Measurements from ENCODE around the gene COL4A2.
"Not testable (repeated sequence)": the region's sequence is repeated elsewhere in the genome, so short reads cannot be mapped to it uniquely, and the experiment has no call there.

The COL4A2 gene

GRCh38 chr13:110312339-110313031 is 5.4 kb downstream of the COL4A2 start:
- H3K9me3 ChIP-seq (ENCODE audit: control insufficient read depth, insufficient read depth, low read length) = no peaks in the 10 kb centered on the region
- no peak overlapping the region for H3K9ac ChIP-seq (ENCODE audit: low read depth, low read length)
- peaks cover 8% of the 10 kb centered on the region; the same call in 1 of the 2 replicates for H3K4me1 ChIP-seq (ENCODE audit: insufficient read depth, low read length)
- no peaks in the 10 kb centered on the region; the same call in none of the 2 replicates for H3K36me3 ChIP-seq (ENCODE audit: insufficient read depth, low read length)

GRCh38 chr13:110313261-110313660 is 6.2 kb downstream of the COL4A2 start:
- not testable (repeated sequence) for H3K36me3 ChIP-seq (ENCODE audit: insufficient read depth, low read length); H3K4me1 ChIP-seq (ENCODE audit: insufficient read depth, low read length); H3K9ac ChIP-seq (ENCODE audit: low read depth, low read length); H3K9me3 ChIP-seq (ENCODE audit: control insufficient read depth, insufficient read depth, low read length)

- not testable (repeated sequence) for H3K9ac ChIP-seq (ENCODE audit: low read depth, low read length); H3K36me3 ChIP-seq (ENCODE audit: insufficient read depth, low read length); H3K9me3 ChIP-seq (ENCODE audit: control insufficient read depth, insufficient read depth, low read length)
- H3K4me1 ChIP-seq (ENCODE audit: insufficient read depth, low read length) = peaks cover 10% of the 10 kb centered on the region; the same call in 1 of the 2 replicates
Observed at GRCh38 chr13:110313733-110314132, 6.6 kb downstream of the COL4A2 start.

- H3K9me3 ChIP-seq (ENCODE audit: control insufficient read depth, insufficient read depth, low read length) = no peaks in the 10 kb centered on the region
- H3K4me1 ChIP-seq (ENCODE audit: insufficient read depth, low read length) = peaks cover 15% of the 10 kb centered on the region
- H3K36me3 ChIP-seq (ENCODE audit: insufficient read depth, low read length) = no peaks in the 10 kb centered on the region; the same call in none of the 2 replicates
- no peak overlapping the region for H3K9ac ChIP-seq (ENCODE audit: low read depth, low read length)
Observed at GRCh38 chr13:110314516-110315245, 7.6 kb downstream of the COL4A2 start.

- Histone ChIP-seq H3K9me3 (ENCODE audit: control insufficient read depth, insufficient read depth, low read length) (no peaks in the 10 kb centered on the region), H3K36me3 (ENCODE audit: insufficient read depth, low read length) (no peaks in the 10 kb centered on the region; the same call in 1 of the 2 replicates), H3K4me1 (ENCODE audit: insufficient read depth, low read length) (peaks cover 23% of the 10 kb centered on the region), H3K9ac (ENCODE audit: low read depth, low read length) (no peak overlapping the region)
Observed at GRCh38 chr13:110316196-110316595, 9.1 kb downstream of the COL4A2 start.

- H3K9ac ChIP-seq (ENCODE audit: low read depth, low read length) = no peak overlapping the region
- peaks cover 20% of the 10 kb centered on the region for H3K4me1 ChIP-seq (ENCODE audit: insufficient read depth, low read length)
- no peaks in the 10 kb centered on the region; the same call in 1 of the 2 replicates for H3K36me3 ChIP-seq (ENCODE audit: insufficient read depth, low read length)
- H3K9me3 ChIP-seq (ENCODE audit: control insufficient read depth, insufficient read depth, low read length) = no peaks in the 10 kb centered on the region
Observed at GRCh38 chr13:110317093-110317492, 10.0 kb downstream of the COL4A2 start.

- Histone ChIP-seq H3K9me3 (ENCODE audit: control insufficient read depth, insufficient read depth, low read length) (no peaks in the 10 kb centered on the region), H3K36me3 (ENCODE audit: insufficient read depth, low read length) (no peaks in the 10 kb centered on the region; the same call in 1 of the 2 replicates), H3K9ac (ENCODE audit: low read depth, low read length) (no peak overlapping the region), H3K4me1 (ENCODE audit: insufficient read depth, low read length) (peaks cover 20% of the 10 kb centered on the region)
Observed at GRCh38 chr13:110317496-110318195, 10.6 kb downstream of the COL4A2 start.

GRCh38 chr13:110318920-110319319 is 11.8 kb downstream of the COL4A2 start:
- Histone ChIP-seq H3K4me1 (ENCODE audit: insufficient read depth, low read length) (peaks cover 20% of the 10 kb centered on the region), H3K36me3 (ENCODE audit: insufficient read depth, low read length) (no peaks in the 10 kb centered on the region; the same call in 1 of the 2 replicates), H3K9ac (ENCODE audit: low read depth, low read length) (no peak overlapping the region), H3K9me3 (ENCODE audit: control insufficient read depth, insufficient read depth, low read length) (no peaks in the 10 kb centered on the region)

GRCh38 chr13:110319397-110319773 is 12.3 kb downstream of the COL4A2 start:
- Histone ChIP-seq H3K36me3 (ENCODE audit: insufficient read depth, low read length) (no peaks in the 10 kb centered on the region; the same call in none of the 2 replicates), H3K9ac (ENCODE audit: low read depth, low read length) (no peak overlapping the region), H3K9me3 (ENCODE audit: control insufficient read depth, insufficient read depth, low read length) (no peaks in the 10 kb centered on the region), H3K4me1 (ENCODE audit: insufficient read depth, low read length) (peaks cover 20% of the 10 kb centered on the region)

GRCh38 chr13:110319774-110320509 is 12.9 kb downstream of the COL4A2 start:
- H3K4me1 ChIP-seq (ENCODE audit: insufficient read depth, low read length) = peaks cover 21% of the 10 kb centered on the region
- no peak overlapping the region for H3K9ac ChIP-seq (ENCODE audit: low read depth, low read length)
- no peaks in the 10 kb centered on the region for H3K9me3 ChIP-seq (ENCODE audit: control insufficient read depth, insufficient read depth, low read length)
- H3K36me3 ChIP-seq (ENCODE audit: insufficient read depth, low read length) = no peaks in the 10 kb centered on the region; the same call in none of the 2 replicates

GRCh38 chr13:110320645-110321044 is 13.6 kb downstream of the COL4A2 start:
- Histone ChIP-seq H3K4me1 (ENCODE audit: insufficient read depth, low read length) (peaks cover 26% of the 10 kb centered on the region), H3K9ac (ENCODE audit: low read depth, low read length) (no peak overlapping the region), H3K9me3 (ENCODE audit: control insufficient read depth, insufficient read depth, low read length) (no peaks in the 10 kb centered on the region), H3K36me3 (ENCODE audit: insufficient read depth, low read length) (no peaks in the 10 kb centered on the region; the same call in none of the 2 replicates)

- H3K9ac ChIP-seq (ENCODE audit: low read depth, low read length); H3K36me3 ChIP-seq (ENCODE audit: insufficient read depth, low read length); H3K9me3 ChIP-seq (ENCODE audit: control insufficient read depth, insufficient read depth, low read length): not testable (repeated sequence)
- peaks cover 33% of the 10 kb centered on the region for H3K4me1 ChIP-seq (ENCODE audit: insufficient read depth, low read length)
Observed at GRCh38 chr13:110321573-110321972, 14.5 kb downstream of the COL4A2 start.

GRCh38 chr13:110322126-110322827 is 15.2 kb downstream of the COL4A2 start:
- H3K36me3 ChIP-seq (ENCODE audit: insufficient read depth, low read length) = no peaks in the 10 kb centered on the region; the same call in 1 of the 2 replicates
- no peaks in the 10 kb centered on the region for H3K9me3 ChIP-seq (ENCODE audit: control insufficient read depth, insufficient read depth, low read length)
- H3K9ac ChIP-seq (ENCODE audit: low read depth, low read length) = no peak overlapping the region
- peaks cover 40% of the 10 kb centered on the region for H3K4me1 ChIP-seq (ENCODE audit: insufficient read depth, low read length)
